Gastroesophageal sphincter (tissue), 3 donors: ENCODE results near the gene MGAT5B.

Experiments
- CTCF ChIP-seq, 4 experiments: fragments of 200-600 bp in 2 of 4; fragments of 450-650 bp in 2 of 4; sonication (generic) in 1 of 4; IDR thresholded peaks; one replicate each; pipeline ENCODE4 v1.5.1; 2017 to 2019; ENCODE audit warnings: antibody characterized with exemption in 4 of 4, mild to moderate bottlenecking in 2 of 4, moderate library complexity in 2 of 4
- POLR2A ChIP-seq, 2 donors: fragments of 450-650 bp; IDR thresholded peaks; one replicate each; pipeline ENCODE4 v1.6.1; 2017; ENCODE audit warnings: antibody characterized with exemption in 2 of 2, mild to moderate bottlenecking in 2 of 2, moderate library complexity in 1 of 2

GRCh38 chr17:76953066-76953465, 84.9 kb downstream of the MGAT5B start:
- TF ChIP-seq POLR2A (IDR thresholded peaks at IDR 0.05) (no peak), CTCF (IDR thresholded peaks at IDR 0.05) (no peak)
